NT2/D1 (cell line): ENCODE results near the gene THAP8.

ENCODE experiments used
- SUZ12 ChIP-seq: IDR thresholded peaks from 2 replicates; pipeline ENCODE4 v1.6.1; 2011; ENCODE audit not compliant: insufficient read length, insufficient read depth; ENCODE audit errors: extremely low read depth
- YY1 ChIP-seq: IDR thresholded peaks from 2 replicates; pipeline ENCODE4 v1.6.1; 2011; ENCODE audit not compliant: insufficient read length, insufficient read depth
- ZNF274 ChIP-seq: IDR thresholded peaks from 2 replicates; pipeline ENCODE4 v1.6.1; 2011; ENCODE audit warnings: mild to moderate bottlenecking, low read depth, low read length

DNA sequence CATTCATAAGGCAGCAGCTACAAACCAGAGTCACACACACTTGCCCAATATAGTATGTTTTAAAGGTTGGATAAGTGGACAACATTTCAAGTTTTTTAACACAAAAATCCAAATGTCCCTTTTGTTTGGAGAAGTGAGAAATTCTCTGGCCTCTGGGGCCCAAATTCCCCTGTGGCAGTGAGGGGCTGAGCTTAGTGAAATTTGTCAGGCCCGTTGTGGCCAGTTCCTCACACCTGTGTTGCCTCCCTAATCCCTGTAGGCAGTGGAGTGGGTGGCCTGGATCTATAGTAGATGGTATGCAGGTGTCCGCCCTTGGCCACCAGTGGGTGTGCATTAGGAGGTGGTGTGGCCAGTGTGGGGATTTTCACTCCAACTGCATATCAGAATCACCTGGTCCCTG lies 7.3 kb upstream of the THAP8 start:
- TF ChIP-seq ZNF274: no peak
- no peak for TF ChIP-seq YY1
- TF ChIP-seq SUZ12: no peak
